GM10248 (cell line): ENCODE measurements around the gene HOXB5.

Experiments
- CTCF ChIA-PET: fragments of 300-600 bp; sonication (Branson Sonifier 250); formaldehyde crosslinking; extraction: SDS; loops from one replicate; lab custom pipeline; 2021; ENCODE audit warnings: antibody characterized with exemption; lab: Yijun Ruan, JAX
- POLR2A ChIA-PET: fragments of 350-650 bp; sonication (Branson Sonifier 250); formaldehyde crosslinking; extraction: SDS; loops from one replicate; lab custom pipeline; 2020; ENCODE audit warnings: antibody characterized with exemption; lab: Yijun Ruan, JAX
- DNase-seq: peaks from one replicate; pipeline ENCODE4 v3.0.0; 2012; ENCODE audit errors: extremely low spot score
- TF ChIP-seq, protein P1 (sequence below): IDR thresholded peaks from 2 replicates; pipeline ENCODE4 v1.5.1; 2012; ENCODE audit warnings: mild to moderate bottlenecking, low read depth; ENCODE audit errors: extremely low read depth, missing control alignments, control extremely low read depth

The HOXB5 gene

DNA sequence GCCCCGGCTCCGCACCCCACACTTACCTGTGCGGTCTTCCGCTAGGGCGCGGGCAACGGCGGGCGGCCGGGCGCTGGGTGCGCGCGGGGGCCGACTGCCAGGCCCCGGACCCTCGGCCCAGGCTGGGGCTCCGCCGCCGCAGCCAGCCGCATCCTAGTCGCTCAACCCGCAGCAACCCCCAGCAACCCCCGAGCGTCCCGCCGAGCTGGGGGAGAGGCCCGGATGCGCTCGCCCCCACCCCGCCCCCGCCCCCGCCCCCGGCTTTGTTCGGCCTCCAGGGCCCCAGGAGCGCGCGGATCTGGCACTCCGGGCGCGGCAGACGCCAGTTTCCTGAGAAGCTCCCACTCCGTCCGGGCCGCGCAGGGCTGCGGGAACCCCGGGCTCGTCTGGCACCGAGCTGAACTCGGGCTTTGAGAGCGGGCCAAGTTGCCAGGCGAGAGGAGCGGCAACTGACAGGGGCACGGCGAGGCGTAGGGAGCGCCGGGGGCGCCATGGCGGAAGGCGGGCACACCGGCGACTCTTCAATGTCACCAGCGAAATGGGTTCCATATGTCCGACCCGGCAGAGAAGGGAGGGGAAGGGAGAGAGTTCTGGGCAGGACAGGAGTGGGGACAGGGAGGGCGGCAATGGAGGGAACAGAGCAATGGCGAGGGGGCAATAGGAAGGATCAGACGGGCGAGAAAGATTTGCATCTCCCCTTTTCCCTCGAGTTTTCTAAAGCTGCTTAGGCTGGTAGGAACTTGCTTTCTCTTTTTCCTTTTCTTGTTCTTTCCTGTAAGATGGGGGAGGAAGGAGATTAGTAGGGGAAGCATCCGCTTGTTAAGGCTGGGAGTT, 29.2 kb downstream of the HOXB5 start:
- TF ChIP-seq, protein P1, sequence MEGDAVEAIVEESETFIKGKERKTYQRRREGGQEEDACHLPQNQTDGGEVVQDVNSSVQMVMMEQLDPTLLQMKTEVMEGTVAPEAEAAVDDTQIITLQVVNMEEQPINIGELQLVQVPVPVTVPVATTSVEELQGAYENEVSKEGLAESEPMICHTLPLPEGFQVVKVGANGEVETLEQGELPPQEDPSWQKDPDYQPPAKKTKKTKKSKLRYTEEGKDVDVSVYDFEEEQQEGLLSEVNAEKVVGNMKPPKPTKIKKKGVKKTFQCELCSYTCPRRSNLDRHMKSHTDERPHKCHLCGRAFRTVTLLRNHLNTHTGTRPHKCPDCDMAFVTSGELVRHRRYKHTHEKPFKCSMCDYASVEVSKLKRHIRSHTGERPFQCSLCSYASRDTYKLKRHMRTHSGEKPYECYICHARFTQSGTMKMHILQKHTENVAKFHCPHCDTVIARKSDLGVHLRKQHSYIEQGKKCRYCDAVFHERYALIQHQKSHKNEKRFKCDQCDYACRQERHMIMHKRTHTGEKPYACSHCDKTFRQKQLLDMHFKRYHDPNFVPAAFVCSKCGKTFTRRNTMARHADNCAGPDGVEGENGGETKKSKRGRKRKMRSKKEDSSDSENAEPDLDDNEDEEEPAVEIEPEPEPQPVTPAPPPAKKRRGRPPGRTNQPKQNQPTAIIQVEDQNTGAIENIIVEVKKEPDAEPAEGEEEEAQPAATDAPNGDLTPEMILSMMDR, result no peak
- DNase-seq, result no peak
- CTCF ChIA-PET, result interaction anchor here (1.2 kb wide), 1 partner anchor 29 kb away, joined by 3 read pairs; the partner anchor contains the start of gene HOXB5
- POLR2A ChIA-PET, result no interaction called here

DNA sequence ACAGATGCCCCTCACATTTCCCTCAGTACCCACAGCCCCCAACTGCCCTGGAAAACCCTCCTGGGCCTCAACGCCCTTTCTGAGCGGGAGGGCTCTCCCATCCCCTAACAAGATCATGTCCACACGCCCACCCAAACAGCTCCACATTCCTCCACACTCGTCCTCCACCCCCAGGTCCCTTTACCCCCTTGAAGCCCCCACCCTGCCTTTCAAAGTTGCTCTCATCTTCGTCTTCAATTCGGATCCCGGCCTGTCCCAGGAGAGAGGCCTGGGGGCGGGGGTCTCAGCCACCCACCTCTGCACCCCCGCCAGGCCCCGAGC, 29.8 kb downstream of the HOXB5 start:
- CTCF ChIA-PET, result interaction anchor here (0.9 to 1.2 kb wide), 2 partner anchors 24 to 29 kb away, joined by 3 read pairs; partner anchors contain the start of gene HOXB5
- no peak for DNase-seq
- TF ChIP-seq, protein P1, result no peak
- POLR2A ChIA-PET, result no interaction called here

GRCh38 chr17:48563385-48563838, 30.2 kb downstream of the HOXB5 start:
- TF ChIP-seq, protein P1, result no peak
- CTCF ChIA-PET, result interaction anchor here (0.9 to 1.2 kb wide), 2 partner anchors 24 to 30 kb away, joined by 3 read pairs; partner anchors contain the start of gene HOXB5
- DNase-seq, result no peak
- POLR2A ChIA-PET, result no interaction called here

DNA sequence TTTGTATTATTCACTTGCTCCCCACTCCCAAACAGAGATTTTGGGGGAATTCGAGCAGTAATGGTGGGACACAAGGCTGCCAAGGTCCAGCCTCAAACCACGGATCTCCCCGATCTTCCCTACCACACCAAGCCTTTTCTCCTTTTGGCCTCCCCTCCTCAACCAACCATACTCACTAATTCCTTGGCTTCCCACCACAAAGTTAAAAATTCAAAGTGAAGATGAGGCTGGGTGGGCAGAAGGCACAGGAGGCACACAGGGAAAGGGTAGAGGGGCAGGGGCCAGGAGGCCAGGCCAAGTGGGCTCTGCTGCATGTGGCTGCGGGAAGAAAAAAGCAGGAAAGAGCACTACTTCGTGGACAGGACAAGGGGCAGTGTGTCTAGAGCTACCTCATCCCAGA, 30.6 kb downstream of the HOXB5 start:
- ChIA-PET POLR2A (no interaction called here), CTCF (interaction anchor here (0.8 to 1.2 kb wide), 3 partner anchors 9 to 30 kb away, joined by 3 read pairs; partner anchors contain the start of gene HOXB5)
- DNase-seq, result no peak
- TF ChIP-seq, protein P1, result no peak

- POLR2A ChIA-PET, result no interaction called here
- TF ChIP-seq, protein P1, result no peak
- no peak for DNase-seq
- CTCF ChIA-PET, result interaction anchor here (0.7 to 1.1 kb wide), 4 partner anchors 10 to 27 kb away, joined by 3 read pairs; no protein-coding TSS in a partner anchor
Observed at GRCh38 chr17:48561884-48562810, 31.4 kb downstream of the HOXB5 start.
